Astrocyte of the spinal cord (primary cell): ENCODE measurements around the gene TPST1.

Experiments
- DNase-seq: peaks from one replicate; pipeline ENCODE4 v3.0.0; 2011; ENCODE audit warnings: low read depth, low spot score
- H3K4me3 ChIP-seq: 2 replicates; pipeline ENCODE4 v1.5.1; 2011; ENCODE audit warnings: low read depth, mild to moderate bottlenecking, low read length, moderate library complexity
- CTCF ChIP-seq: IDR thresholded peaks from 2 replicates; pipeline ENCODE4 v1.5.1; 2012; ENCODE audit warnings: low read depth, mild to moderate bottlenecking, low read length, inconsistent platforms
- in situ Hi-C: cut with HindIII; loops from 2 replicates; pipeline ENCODE4 v1.10.0; 2017; ENCODE audit warnings: low sequenced_read_pairs

Gene TPST1

GRCh38 chr7:66181329-66181728, 23.8 kb upstream of the TPST1 start:
- in situ Hi-C loops, result no loop called here
- H3K4me3 ChIP-seq, result no peak overlapping the region
- no peak for DNase-seq
- no peak for TF ChIP-seq CTCF

GRCh38 chr7:66181845-66182244, 23.3 kb upstream of the TPST1 start:
- TF ChIP-seq CTCF, result no peak
- H3K4me3 ChIP-seq, result no peak overlapping the region
- no peak for DNase-seq
- in situ Hi-C loops, result no loop called here

GRCh38 chr7:66182920-66183319, 22.2 kb upstream of the TPST1 start:
- no peak for TF ChIP-seq CTCF
- H3K4me3 ChIP-seq, result no peak overlapping the region
- in situ Hi-C loops, result no loop called here
- DNase-seq, result no peak

- TF ChIP-seq CTCF, result no peak
- peak; percentile 59 for DNase-seq
- no peak overlapping the region for H3K4me3 ChIP-seq
- in situ Hi-C loops, result no loop called here
Observed at GRCh38 chr7:66183700-66184099, 21.4 kb upstream of the TPST1 start.

GRCh38 chr7:66185680-66186187, 19.4 kb upstream of the TPST1 start:
- no peak overlapping the region for H3K4me3 ChIP-seq
- in situ Hi-C loops, result no loop called here
- TF ChIP-seq CTCF, result no peak
- no peak for DNase-seq

GRCh38 chr7:66186991-66187390, 18.1 kb upstream of the TPST1 start:
- TF ChIP-seq CTCF, result no peak
- DNase-seq, result no peak
- no peak overlapping the region for H3K4me3 ChIP-seq
- in situ Hi-C loops, result no loop called here

- no peak for DNase-seq
- no peak overlapping the region for H3K4me3 ChIP-seq
- in situ Hi-C loops, result no loop called here
- TF ChIP-seq CTCF, result no peak
Observed at GRCh38 chr7:66187905-66188304, 17.2 kb upstream of the TPST1 start.
